Gastroesophageal sphincter (tissue), 4 donors: Measurements from ENCODE around the gene FOXJ3. TPM values are rescaled to one million over a fixed set of nuclear protein-coding genes. Genes with fewer than 3 reads are reported as not detected.

ENCODE experiments used
- ATAC-seq: fragments of 150-250 bp; one replicate; pipeline ENCODE4 v1.9.1; 2016; ENCODE audit warnings: mild to moderate bottlenecking, moderate library complexity
- H3K27ac ChIP-seq, 4 donors: fragments of 200-600 bp; sonication (generic) in 3 of 4; 1 replicate in 3 of 4; 2 replicates in 1 of 4; pipeline ENCODE4 v1.5.1; 2016 to 2019
- H3K27me3 ChIP-seq: fragments of 200-600 bp; sonication (generic); one replicate; pipeline ENCODE4 v1.5.1; 2019
- H3K36me3 ChIP-seq, 2 donors: fragments of 200-600 bp; sonication (generic); one replicate each; pipeline ENCODE4 v1.5.1; 2019; ENCODE audit warnings: control low read depth in 1 of 2
- H3K4me1 ChIP-seq, 3 donors: fragments of 200-600 bp; sonication (generic); 1 replicate in 2 of 3; 2 replicates in 1 of 3; pipeline ENCODE4 v1.5.1; 2016 to 2019; ENCODE audit warnings: control low read depth in 2 of 3
- H3K4me3 ChIP-seq, 2 donors: fragments of 200-600 bp; sonication (generic); one replicate each; pipeline ENCODE4 v1.5.1; 2019; ENCODE audit warnings: mild to moderate bottlenecking in 1 of 2, moderate library complexity in 1 of 2
- H3K9me3 ChIP-seq, 3 donors: fragments of 200-600 bp; sonication (generic); one replicate each; pipeline ENCODE4 v1.5.1; 2017 to 2019; ENCODE audit warnings: control low read depth in 2 of 3
- EP300 ChIP-seq: sonication (generic); formaldehyde crosslinking; IDR thresholded peaks from one replicate; pipeline ENCODE4 v1.6.1; 2017; ENCODE audit warnings: antibody characterized with exemption, mild to moderate bottlenecking
- POLR2A ChIP-seq, 2 donors: fragments of 450-650 bp; IDR thresholded peaks; one replicate each; pipeline ENCODE4 v1.6.1; 2017; ENCODE audit warnings: antibody characterized with exemption in 2 of 2, mild to moderate bottlenecking in 2 of 2, moderate library complexity in 1 of 2
- POLR2AphosphoS5 ChIP-seq: sonication (generic); formaldehyde crosslinking; IDR thresholded peaks from one replicate; pipeline ENCODE4 v1.6.1; 2017; ENCODE audit warnings: antibody characterized with exemption
- WGBS, 2 donors: methylation state at CpG; one replicate each; pipeline ENCODE4 v1.1.5; 2018; ENCODE audit warnings: low coverage in 1 of 2; 5-methylcytosine and 5-hydroxymethylcytosine counted together
- total RNA-seq, 4 donors: library from RNA; depleted of rRNA; stranded (reverse); fragments of >200 nt; gene quantifications; one replicate each; pipeline ENCODE4 v1.1.0, GENCODE V29; 2016
- TF ChIP-seq, protein P1 (sequence below), 4 experiments: fragments of 200-600 bp in 2 of 4; fragments of 450-650 bp in 2 of 4; sonication (generic) in 1 of 4; IDR thresholded peaks; one replicate each; pipeline ENCODE4 v1.5.1; 2017 to 2019; ENCODE audit warnings: antibody characterized with exemption in 4 of 4, mild to moderate bottlenecking in 2 of 4, moderate library complexity in 2 of 4

The FOXJ3 gene
- total RNA-seq, 4 donors from 2014 or later, result 36.3 to 57.1 (median 41.4) TPM

DNA sequence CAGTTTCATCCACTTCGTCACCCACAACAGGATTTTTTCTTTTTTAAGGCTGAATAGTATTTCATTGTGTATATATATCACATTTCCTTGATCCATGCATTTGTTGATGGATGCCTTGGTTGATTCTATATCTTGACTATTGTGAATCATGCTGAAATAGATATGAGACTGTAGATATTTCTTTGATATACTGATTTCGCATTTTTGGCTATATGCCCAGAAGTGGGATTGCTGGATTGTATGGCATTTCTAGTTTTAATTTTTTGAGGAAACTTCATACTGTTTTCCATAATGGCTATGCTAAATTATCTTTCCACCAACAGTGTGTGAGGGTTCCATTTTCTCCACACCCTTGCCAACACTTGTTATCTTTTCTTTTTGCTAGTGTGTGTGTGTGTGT lies 176.8 kb downstream of the FOXJ3 start:
- no peak overlapping the region for H3K4me3 ChIP-seq
- H3K9me3 ChIP-seq, result peaks cover 0 to 25% (median 0%) of the 10 kb centered on the region in 3 donors
- H3K27ac ChIP-seq, result no peak overlapping the region
- 75 to 76% methylated on average over 2 of the region's 2 CpGs for WGBS, 2 donors
- no peak for TF ChIP-seq POLR2AphosphoS5
- H3K27me3 ChIP-seq, result peaks cover 17% of the 10 kb centered on the region
- no peaks in the 10 kb centered on the region for H3K36me3 ChIP-seq
- no peak for ATAC-seq
- H3K4me1 ChIP-seq, result no peaks in the 10 kb centered on the region

DNA sequence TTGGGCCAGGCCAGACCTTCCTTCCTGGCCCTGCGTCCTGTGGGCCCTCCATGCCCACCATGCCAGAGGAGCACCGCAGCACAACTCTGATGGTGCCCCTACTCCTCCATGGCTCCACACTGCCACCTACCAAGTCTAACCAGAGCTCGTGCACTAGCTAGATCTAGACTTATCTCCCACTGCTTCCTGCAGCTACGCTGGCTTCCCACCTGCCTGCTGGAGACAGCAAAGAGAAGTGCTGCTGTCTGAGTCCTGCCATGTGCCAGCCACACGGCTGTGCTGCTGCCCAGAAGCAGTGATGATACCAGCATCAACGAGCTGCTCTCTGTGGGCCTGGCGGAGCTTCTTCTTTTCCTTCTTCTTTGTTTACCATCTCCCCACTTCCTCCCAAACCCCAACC lies 177.4 kb downstream of the FOXJ3 start:
- 52 to 80% methylated on average over 1 to 4 of the region's 7 CpGs for WGBS, 2 donors
- Histone ChIP-seq H3K27me3 (peaks cover 18% of the 10 kb centered on the region), H3K4me3 (no peak overlapping the region), H3K27ac (no peak overlapping the region), H3K9me3 (peaks cover 0 to 25% (median 0%) of the 10 kb centered on the region in 3 donors), H3K4me1 (no peaks in the 10 kb centered on the region), H3K36me3 (no peaks in the 10 kb centered on the region)
- TF ChIP-seq POLR2AphosphoS5, result no peak
- TF ChIP-seq POLR2A (IDR thresholded peaks at IDR 0.05), result no peak
- TF ChIP-seq EP300, result no peak
- TF ChIP-seq, protein P1, sequence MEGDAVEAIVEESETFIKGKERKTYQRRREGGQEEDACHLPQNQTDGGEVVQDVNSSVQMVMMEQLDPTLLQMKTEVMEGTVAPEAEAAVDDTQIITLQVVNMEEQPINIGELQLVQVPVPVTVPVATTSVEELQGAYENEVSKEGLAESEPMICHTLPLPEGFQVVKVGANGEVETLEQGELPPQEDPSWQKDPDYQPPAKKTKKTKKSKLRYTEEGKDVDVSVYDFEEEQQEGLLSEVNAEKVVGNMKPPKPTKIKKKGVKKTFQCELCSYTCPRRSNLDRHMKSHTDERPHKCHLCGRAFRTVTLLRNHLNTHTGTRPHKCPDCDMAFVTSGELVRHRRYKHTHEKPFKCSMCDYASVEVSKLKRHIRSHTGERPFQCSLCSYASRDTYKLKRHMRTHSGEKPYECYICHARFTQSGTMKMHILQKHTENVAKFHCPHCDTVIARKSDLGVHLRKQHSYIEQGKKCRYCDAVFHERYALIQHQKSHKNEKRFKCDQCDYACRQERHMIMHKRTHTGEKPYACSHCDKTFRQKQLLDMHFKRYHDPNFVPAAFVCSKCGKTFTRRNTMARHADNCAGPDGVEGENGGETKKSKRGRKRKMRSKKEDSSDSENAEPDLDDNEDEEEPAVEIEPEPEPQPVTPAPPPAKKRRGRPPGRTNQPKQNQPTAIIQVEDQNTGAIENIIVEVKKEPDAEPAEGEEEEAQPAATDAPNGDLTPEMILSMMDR (IDR thresholded peaks at IDR 0.05), result no peak
- ATAC-seq, result no peak

DNA sequence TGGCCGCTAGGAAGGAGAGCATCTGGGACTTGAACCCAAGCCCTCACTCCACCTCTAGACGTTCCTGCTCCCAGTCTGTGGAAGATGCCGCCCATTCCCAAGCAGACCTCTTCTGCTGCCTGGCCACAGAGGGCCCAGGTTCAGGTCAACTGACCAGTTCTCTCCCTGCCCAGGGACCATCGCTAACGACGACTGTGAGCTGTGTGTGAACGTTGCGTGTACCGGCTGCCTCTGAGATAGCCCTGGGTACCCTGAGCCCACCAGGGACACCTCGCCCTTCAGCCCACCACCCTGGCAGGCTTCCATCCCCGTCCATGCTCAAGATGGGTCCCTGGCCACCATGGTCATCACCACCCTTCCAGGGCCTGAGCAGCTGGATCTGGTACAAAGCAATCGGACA lies 179.7 kb downstream of the FOXJ3 start:
- H3K4me3 ChIP-seq, result no peak overlapping the region
- peaks cover 14% of the 10 kb centered on the region for H3K27me3 ChIP-seq
- no peak overlapping the region for H3K27ac ChIP-seq
- ATAC-seq, result no peak
- 78% methylated on average over 3 of the region's 12 CpGs; no CpG with 5 or more reads in 1 of the 2 donors for WGBS, 2 donors
- TF ChIP-seq POLR2A (IDR thresholded peaks at IDR 0.05) (no peak), POLR2AphosphoS5 (no peak), EP300 (no peak)
- TF ChIP-seq, protein P1 (IDR thresholded peaks at IDR 0.05), result no peak
- no peaks in the 10 kb centered on the region for H3K36me3 ChIP-seq
- no peaks in the 10 kb centered on the region for H3K4me1 ChIP-seq
- H3K9me3 ChIP-seq, result peaks cover 0 to 10% (median 0%) of the 10 kb centered on the region in 3 donors

DNA sequence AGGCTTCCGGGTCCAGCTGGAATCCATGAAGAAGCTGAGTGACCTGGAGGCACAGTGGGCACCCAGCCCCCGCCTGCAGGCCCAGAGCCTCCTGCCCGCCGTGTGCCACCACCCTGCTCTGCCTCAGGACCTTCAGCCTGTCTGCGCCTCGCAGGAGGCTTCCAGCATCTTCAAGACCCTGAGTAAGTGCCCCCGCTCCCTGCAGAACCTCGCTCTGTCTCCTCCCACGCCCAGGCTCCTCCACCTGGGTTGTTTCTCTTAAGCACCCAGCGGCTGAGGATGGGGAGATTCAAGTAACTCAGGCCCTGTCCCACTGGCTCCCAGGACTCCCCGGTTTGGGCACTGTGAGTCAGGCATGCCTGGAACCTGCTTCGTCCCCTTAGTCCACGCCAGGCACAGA lies 180.3 kb downstream of the FOXJ3 start:
- H3K4me1 ChIP-seq, result no peaks in the 10 kb centered on the region
- H3K27me3 ChIP-seq, result peaks cover 14% of the 10 kb centered on the region
- no peak for ATAC-seq
- TF ChIP-seq EP300 (no peak), POLR2A (IDR thresholded peaks at IDR 0.05) (no peak), POLR2AphosphoS5 (no peak)
- TF ChIP-seq, protein P1 (IDR thresholded peaks at IDR 0.05), result no peak
- H3K27ac ChIP-seq, result no peak overlapping the region
- no peaks in the 10 kb centered on the region for H3K36me3 ChIP-seq
- no peak overlapping the region for H3K4me3 ChIP-seq
- 83% methylated on average over 8 of the region's 13 CpGs; no CpG with 5 or more reads in 1 of the 2 donors for WGBS, 2 donors
- H3K9me3 ChIP-seq, result peaks cover 0 to 3% (median 0%) of the 10 kb centered on the region in 3 donors

DNA sequence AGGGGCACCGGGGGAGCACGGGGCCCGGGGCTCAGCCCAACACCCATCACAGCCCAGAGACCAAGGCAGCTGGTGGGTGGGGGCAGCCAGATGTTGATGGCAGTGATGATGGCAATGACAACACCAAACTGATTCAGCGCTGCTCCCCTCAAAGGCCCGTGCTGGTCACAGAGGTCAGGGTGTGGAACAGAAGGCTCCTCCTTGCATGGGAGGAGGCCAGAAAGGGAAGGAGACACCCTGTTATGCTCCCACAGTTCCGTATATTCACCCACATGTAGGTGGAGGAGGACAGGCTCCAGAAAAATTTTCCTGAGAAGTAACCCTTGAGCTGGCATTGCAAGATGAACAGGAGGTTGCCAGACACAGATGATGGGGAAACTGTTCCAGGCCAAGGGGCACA lies 181.4 kb downstream of the FOXJ3 start:
- no peaks in the 10 kb centered on the region for H3K4me1 ChIP-seq
- no peak for ATAC-seq
- TF ChIP-seq POLR2A (IDR thresholded peaks at IDR 0.05), result no peak
- TF ChIP-seq, protein P1 (IDR thresholded peaks at IDR 0.05), result no peak
- TF ChIP-seq POLR2AphosphoS5, result no peak
- TF ChIP-seq EP300, result no peak
- H3K9me3 ChIP-seq, result no peaks in the 10 kb centered on the region
- WGBS, 2 donors, result 64% methylated on average over 3 of the region's 6 CpGs; no CpG with 5 or more reads in 1 of the 2 donors
- no peaks in the 10 kb centered on the region for H3K36me3 ChIP-seq
- no peak overlapping the region for H3K27ac ChIP-seq
- H3K27me3 ChIP-seq, result peaks cover 24% of the 10 kb centered on the region
- H3K4me3 ChIP-seq, result no peak overlapping the region
